Smooth muscle cell (in vitro differentiated cells): ENCODE data around the gene KAZN. TPM values are rescaled to one million over a fixed set of nuclear protein-coding genes. Genes with fewer than 3 reads are reported as not detected.

Source experiments
- DNase-seq: peaks from one replicate; lab custom pipeline; 2025; ENCODE audit not compliant: unreplicated experiment; lab: John Stamatoyannopoulos, UW
- H2AFZ ChIP-seq: fragments of 200-600 bp; sonication (generic); 2 replicates; pipeline ENCODE4 v1.6.0; 2016; ENCODE audit warnings: antibody characterized with exemption, low read depth, mild to moderate bottlenecking
- H3F3A ChIP-seq: fragments of 200-600 bp; sonication (generic); 2 replicates; pipeline ENCODE4 v1.6.0; 2017; ENCODE audit warnings: antibody characterized with exemption, low read depth
- H3K27ac ChIP-seq: fragments of 200-600 bp; sonication (generic); 2 replicates; pipeline ENCODE4 v1.5.1; 2016; ENCODE audit warnings: low read depth, mild to moderate bottlenecking
- H3K27me3 ChIP-seq: fragments of 200-600 bp; sonication (generic); 2 replicates; pipeline ENCODE4 v1.6.1; 2016; ENCODE audit warnings: low read depth, mild to moderate bottlenecking
- H3K36me3 ChIP-seq: fragments of 200-600 bp; sonication (generic); 2 replicates; pipeline ENCODE4 v1.5.1; 2016; ENCODE audit warnings: low read depth
- H3K4me1 ChIP-seq: fragments of 200-600 bp; sonication (generic); 2 replicates; pipeline ENCODE4 v1.5.1; 2016; ENCODE audit warnings: low read depth
- H3K4me2 ChIP-seq: fragments of 200-600 bp; sonication (generic); 2 replicates; pipeline ENCODE4 v1.6.0; 2016; ENCODE audit warnings: mild to moderate bottlenecking
- H3K4me3 ChIP-seq: fragments of 200-600 bp; sonication (generic); 2 replicates; pipeline ENCODE4 v1.5.1; 2016; ENCODE audit warnings: mild to moderate bottlenecking
- H3K79me2 ChIP-seq: fragments of 200-600 bp; sonication (generic); 2 replicates; pipeline ENCODE4 v1.6.0; 2016; ENCODE audit warnings: low read depth, mild to moderate bottlenecking
- H3K9ac ChIP-seq: fragments of 200-600 bp; sonication (generic); 2 replicates; pipeline ENCODE4 v1.6.0; 2016; ENCODE audit warnings: low read depth
- H3K9me3 ChIP-seq: fragments of 200-600 bp; sonication (generic); replicated peaks from 2 replicates; pipeline ENCODE4 v1.5.1; 2016; ENCODE audit warnings: low read depth
- H4K20me1 ChIP-seq: fragments of 200-600 bp; sonication (generic); 2 replicates; pipeline ENCODE4 v1.6.0; 2016; ENCODE audit warnings: low read depth
- WGBS: methylation state at CpG from one replicate; pipeline ENCODE4 v1.1.7; 2016; ENCODE audit warnings: low lambda C conversion rate; 5-methylcytosine and 5-hydroxymethylcytosine counted together
- polyA plus RNA-seq: library from polyadenylated mRNA; unstranded; fragments of >200 nt; fragmentation: Nextera tagmentation; extraction: Ambion mirVana; gene quantifications from 2 replicates; pipeline ENCODE4 v1.2.1, GENCODE V29; 2016
- total RNA-seq: library from RNA; depleted of rRNA; stranded (reverse); fragments of >200 nt; gene quantifications from 2 replicates; pipeline ENCODE4 v1.2.3, GENCODE V29; 2014
- TF ChIP-seq, protein P1 (sequence below): fragments of 200-600 bp; sonication (generic); IDR thresholded peaks from 2 replicates; pipeline ENCODE4 v1.5.1; 2017; ENCODE audit warnings: borderline replicate concordance, mild to moderate bottlenecking, antibody characterized with exemption; ENCODE audit not compliant: insufficient read depth, poor library complexity, severe bottlenecking

Gene KAZN
- total and polyA plus RNA-seq, 2 experiments from 2014 or later: 6.3 to 8.2 TPM

DNA sequence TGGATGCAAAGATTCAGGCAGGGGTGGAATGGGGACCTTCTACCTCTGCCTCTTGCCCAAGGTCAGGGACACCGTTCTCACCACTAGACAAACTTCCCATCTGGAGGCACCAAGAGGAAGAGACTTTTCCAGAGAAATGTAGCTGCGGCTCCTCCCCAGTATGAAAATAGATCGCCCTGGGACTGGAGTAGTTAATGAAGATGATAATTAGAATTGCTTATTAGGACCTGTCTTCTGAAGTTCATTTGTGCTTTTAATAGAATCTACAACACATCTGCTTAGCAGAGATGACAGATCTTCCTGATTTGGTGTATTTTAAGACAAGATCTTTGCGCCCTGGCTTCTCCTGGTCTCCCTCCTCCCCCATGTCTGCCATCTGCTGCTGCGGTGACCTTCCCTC, 266.6 kb downstream of the KAZN start:
- WGBS: 80% methylated on average over 5 of the region's 5 CpGs
- Histone ChIP-seq H3K4me3 (no peak overlapping the region), H3K4me2 (no peak overlapping the region), H4K20me1 (no peaks in the 10 kb centered on the region), H3K36me3 (no peaks in the 10 kb centered on the region), H2AFZ (no peak overlapping the region), H3K27ac (no peak overlapping the region), H3K9me3 (no peaks in the 10 kb centered on the region), H3K27me3 (peaks cover 3% of the 10 kb centered on the region), H3K9ac (no peak overlapping the region), H3F3A (no peaks in the 10 kb centered on the region), H3K4me1 (no peaks in the 10 kb centered on the region), H3K79me2 (no peaks in the 10 kb centered on the region)
- TF ChIP-seq, protein P1, sequence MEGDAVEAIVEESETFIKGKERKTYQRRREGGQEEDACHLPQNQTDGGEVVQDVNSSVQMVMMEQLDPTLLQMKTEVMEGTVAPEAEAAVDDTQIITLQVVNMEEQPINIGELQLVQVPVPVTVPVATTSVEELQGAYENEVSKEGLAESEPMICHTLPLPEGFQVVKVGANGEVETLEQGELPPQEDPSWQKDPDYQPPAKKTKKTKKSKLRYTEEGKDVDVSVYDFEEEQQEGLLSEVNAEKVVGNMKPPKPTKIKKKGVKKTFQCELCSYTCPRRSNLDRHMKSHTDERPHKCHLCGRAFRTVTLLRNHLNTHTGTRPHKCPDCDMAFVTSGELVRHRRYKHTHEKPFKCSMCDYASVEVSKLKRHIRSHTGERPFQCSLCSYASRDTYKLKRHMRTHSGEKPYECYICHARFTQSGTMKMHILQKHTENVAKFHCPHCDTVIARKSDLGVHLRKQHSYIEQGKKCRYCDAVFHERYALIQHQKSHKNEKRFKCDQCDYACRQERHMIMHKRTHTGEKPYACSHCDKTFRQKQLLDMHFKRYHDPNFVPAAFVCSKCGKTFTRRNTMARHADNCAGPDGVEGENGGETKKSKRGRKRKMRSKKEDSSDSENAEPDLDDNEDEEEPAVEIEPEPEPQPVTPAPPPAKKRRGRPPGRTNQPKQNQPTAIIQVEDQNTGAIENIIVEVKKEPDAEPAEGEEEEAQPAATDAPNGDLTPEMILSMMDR: no peak
- DNase-seq: no peak

- TF ChIP-seq, protein P1: no peak
- Histone ChIP-seq H3K9me3 (no peaks in the 10 kb centered on the region), H2AFZ (no peak overlapping the region), H3K27ac (no peak overlapping the region), H3K4me3 (no peak overlapping the region), H3K9ac (no peak overlapping the region), H3F3A (no peaks in the 10 kb centered on the region), H3K4me2 (no peak overlapping the region), H3K79me2 (no peaks in the 10 kb centered on the region), H3K4me1 (no peaks in the 10 kb centered on the region), H3K27me3 (peaks cover 3% of the 10 kb centered on the region), H4K20me1 (no peaks in the 10 kb centered on the region), H3K36me3 (no peaks in the 10 kb centered on the region)
- WGBS: 81% methylated on average over 14 of the region's 14 CpGs
- no peak for DNase-seq
Measured at GRCh38 chr1:14866911-14867612, 268.6 kb downstream of the KAZN start.

- Histone ChIP-seq H3K4me2 (no peak overlapping the region), H3K27me3 (peaks cover 3% of the 10 kb centered on the region), H3K27ac (no peak overlapping the region), H3K4me1 (no peaks in the 10 kb centered on the region), H3K4me3 (no peak overlapping the region), H3K79me2 (no peaks in the 10 kb centered on the region), H3K9me3 (no peaks in the 10 kb centered on the region), H3K36me3 (no peaks in the 10 kb centered on the region), H2AFZ (no peak overlapping the region), H4K20me1 (no peaks in the 10 kb centered on the region), H3F3A (no peaks in the 10 kb centered on the region), H3K9ac (no peak overlapping the region)
- 63% methylated on average over 4 of the region's 4 CpGs for WGBS
- TF ChIP-seq, protein P1: no peak
- DNase-seq: no peak
Measured at GRCh38 chr1:14869187-14869586, 270.7 kb downstream of the KAZN start.
